NOMO-1 treated with dmso at 0.1 percent for 144 hours (cell line): ENCODE data around the gene BICRA.
"Not testable (repeated sequence)": the region's sequence is repeated elsewhere in the genome, so short reads cannot be mapped to it uniquely, and the experiment has no call there.

ENCODE experiments used
- DNase-seq: peaks from one replicate; lab custom pipeline; 2025; ENCODE audit not compliant: unreplicated experiment; lab: John Stamatoyannopoulos, UW

BICRA gene

DNA sequence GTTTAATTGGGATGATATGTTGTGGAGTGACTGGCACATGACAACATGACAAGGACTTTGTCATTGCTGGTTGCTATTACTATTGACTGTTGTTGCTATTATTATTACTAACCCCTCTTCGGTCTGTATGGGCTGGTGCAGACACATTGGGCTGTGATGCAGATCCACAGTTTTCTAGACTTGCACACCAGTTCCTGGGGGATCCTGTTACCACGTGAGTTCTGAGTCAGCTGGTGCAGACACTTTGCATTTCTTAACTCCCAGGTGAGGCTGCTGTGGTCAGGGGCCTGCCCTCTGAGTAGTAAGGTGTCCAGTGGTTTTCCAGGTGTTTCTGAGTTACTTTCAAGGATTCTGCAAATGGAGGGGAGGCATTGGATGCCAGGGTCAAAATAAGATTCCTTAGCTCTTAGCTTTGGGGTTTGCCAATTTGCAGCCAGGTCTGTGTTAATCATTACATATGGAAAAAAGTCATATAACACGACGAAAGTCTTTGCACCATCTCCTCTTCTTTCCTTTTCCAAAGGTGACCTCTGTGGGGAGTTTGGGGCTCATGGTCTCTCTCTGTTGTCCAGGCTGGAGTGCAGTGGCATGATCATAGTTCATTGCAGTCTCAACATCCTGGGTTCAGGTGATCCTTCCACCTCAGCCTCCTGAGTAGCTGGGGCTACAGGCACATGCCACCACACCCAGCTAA lies 19.3 kb downstream of the BICRA start:
- no peak for DNase-seq

GRCh38 chr19:47630594-47630993 lies 21.7 kb downstream of the BICRA start:
- DNase-seq = no peak

DNA sequence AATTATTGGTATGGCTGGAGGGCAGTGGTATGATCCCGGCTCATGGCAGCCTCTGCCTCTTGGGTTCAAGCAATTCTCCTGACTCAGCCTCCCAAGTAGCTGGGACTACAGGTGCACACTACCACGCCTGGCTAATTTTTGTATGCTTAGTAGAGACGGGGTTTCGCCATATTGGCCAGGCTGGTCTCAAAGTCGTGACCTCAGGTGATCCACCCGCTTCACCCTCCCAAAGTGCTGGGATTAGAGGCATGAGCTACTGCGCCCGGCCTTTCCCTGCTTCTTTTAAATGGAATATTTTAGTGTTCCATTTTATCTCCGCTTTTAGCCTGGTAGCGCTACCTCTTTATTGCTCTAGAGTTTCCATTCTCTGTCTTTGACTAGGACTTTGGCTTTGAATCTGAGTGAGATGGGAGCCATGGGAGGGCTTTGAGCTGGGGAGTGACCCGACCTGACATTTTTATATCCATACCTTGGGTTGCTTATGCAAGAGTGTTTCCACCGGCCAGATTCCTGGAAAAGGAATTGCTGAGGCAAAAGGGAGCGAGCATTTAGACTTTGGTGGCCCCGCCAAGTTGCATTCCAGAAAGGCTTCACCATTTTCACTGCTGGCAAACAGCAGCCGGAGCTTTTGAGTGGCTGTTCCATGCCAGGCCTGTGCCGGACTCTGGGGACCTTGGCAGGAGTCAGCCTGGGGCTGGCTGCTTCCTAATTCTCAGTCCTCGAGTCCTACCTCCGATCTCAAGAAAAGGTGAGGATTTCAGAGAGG lies 22.9 kb downstream of the BICRA start:
- no peak for DNase-seq

DNA sequence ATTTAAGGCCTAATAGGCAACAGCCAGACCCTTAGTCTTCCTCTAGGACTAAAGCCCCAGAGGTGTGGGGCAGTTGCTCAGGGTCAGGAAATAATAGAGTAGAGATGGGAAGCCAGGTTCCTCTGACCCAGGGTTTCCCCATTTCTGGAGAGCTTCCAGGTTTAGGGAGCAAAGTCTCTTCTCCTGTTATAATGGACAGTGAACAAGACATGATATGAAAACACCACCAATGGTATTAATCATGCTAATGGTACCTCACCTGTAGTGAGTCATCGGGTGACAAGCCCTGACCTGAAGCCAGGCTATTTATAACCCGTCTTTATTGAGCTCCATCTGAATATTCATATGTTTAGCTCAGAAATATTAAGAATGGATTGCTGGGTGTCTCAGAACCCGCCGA lies 24.6 kb downstream of the BICRA start:
- DNase-seq = no peak

DNA sequence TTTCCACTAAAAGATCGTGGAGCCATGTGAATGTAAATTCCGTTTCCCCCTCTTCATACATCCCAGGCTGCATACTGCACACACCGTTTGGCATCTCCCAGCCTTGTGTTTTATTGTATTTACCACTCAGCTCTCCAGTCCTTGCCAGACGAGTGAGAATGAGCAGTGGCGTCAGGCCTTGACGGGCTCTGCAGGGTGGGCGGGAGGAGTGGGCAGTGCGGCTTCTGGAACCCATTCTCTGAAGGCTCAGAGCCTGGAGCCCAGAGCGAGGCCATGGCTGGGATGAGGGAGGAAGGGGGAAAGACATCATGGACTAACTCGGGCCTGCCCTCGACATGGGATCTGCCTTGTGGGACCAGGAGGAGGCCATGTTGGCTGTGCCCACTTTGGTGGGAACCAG lies 25.1 kb downstream of the BICRA start:
- no peak for DNase-seq

DNA sequence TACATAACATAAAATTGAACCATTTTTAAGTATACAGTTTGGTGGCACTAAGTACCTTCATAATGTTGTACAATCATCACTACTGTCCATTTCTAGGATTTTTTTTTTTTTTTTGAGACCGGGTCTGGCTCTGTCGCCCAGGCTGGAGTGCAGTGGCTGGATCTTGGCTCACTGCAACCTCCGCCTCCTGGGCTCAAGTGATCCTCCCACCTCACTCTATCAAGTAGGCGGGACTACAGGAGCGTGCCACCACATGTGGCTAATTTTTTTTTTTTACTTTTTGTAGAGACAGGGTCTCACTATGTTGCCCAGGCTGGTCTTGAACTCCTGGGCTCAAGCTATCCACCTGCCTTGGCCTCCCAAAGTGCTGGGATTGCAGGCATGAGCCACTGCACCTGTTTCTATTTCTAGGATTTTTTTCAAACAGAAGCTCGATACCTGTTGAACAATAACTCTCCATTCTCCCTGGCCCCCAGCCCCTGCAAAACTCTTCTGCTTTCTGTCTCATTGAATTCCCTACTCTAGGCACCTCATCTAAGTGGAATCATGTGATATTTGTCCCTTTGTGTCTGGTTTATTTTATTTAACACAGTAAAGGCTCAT lies 26.3 kb downstream of the BICRA start:
- DNase-seq = not testable (repeated sequence)

DNA sequence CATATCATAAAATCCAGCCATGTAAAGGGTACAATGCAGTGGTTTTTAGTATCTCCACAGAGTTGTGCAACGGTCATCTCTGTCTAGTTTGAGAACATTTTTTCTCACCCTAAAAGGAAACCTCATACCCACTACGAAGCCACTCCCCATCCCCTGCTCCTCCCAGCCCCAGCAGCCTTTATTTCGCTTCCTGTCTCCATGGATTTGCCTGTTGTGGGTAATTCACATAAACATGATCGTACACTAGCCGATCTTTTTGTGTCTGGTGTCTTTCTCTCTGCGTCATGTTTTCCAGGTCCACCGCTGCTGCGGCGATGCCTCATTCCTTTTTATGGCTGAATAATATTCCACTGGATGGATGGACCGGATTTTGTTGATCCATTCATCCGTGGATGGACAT lies 28.6 kb downstream of the BICRA start:
- DNase-seq = no peak

- no peak for DNase-seq
Observed at GRCh38 chr19:47641891-47642485, 33.1 kb downstream of the BICRA start.

GRCh38 chr19:47643281-47643680 lies 34.3 kb downstream of the BICRA start:
- DNase-seq = no peak

- no peak for DNase-seq
Observed at GRCh38 chr19:47644199-47644598, 35.3 kb downstream of the BICRA start.

DNA sequence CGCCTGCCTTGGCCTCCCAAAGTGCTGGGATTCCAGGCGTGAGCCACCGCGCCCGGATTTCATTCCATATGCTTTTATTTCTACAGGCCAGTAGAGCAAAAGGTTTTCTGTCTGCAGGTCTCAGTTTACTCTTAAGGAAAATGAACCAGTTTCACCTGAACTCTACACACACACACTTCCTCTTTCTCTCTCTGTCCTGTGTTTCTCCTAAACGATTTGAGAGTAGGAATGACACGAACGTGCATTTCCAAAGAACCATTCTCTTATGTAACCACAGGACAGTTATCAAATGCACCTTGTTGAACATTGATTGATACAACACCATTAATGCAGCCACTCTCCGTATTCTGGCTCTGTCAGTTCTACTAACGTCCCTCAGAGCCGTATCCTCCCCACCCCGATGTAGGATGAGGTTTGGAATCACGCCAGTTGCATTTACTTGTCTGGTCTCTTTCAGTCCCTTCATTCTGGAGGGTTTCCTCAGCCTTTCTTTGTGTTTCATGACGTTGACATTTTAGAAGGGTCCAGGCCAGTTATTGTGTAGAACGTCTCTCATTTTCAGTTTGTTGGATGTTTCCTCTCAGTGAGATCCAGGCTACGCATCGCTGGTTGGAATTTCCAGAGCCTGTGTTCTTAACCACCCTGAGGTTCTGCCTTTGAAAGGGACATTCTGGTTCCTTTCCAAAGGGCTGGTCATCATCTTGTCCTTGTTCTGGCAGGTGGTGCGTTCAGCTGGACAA lies 36.0 kb downstream of the BICRA start:
- DNase-seq = no peak

DNA sequence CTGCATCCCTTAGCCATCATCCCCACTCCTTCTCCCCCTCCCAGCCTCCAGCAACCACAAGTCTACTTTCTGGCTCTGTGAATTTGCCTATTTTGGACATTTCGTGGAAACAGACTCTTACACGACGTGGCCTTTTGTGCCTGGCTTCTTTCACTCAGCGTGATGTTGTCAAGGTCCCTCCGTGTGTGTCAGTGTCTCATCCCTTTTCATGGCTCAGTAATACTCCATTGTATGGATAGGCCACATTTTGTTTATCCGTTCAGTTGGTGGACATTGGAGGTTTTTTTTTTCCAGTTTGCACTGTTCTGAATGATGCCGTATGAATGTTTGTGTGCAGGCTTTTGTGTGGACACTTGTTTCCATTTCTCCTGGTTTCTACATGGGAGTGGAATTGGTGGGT lies 38.0 kb downstream of the BICRA start:
- no peak for DNase-seq

DNA sequence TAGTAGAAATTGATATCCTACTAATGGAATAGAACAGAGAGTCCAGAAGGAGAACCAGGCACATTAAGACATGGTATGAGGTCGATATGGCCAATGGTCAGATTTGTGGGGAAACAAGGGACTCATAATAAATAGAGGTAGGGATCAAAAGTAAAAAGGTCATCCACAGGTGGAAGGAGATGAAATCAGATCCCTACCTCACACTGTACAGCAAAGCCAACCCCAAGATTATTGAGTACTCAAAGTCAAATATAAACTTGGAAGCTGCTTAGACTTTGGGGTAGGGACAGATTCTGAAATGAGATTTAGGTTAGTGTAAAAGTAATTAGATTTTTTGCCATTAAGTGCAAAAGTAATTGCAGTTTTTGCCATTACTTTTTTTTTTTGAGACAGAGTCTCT lies 40.7 kb downstream of the BICRA start:
- DNase-seq = no peak

GRCh38 chr19:47650700-47651099 lies 41.8 kb downstream of the BICRA start:
- DNase-seq = no peak

- no peak for DNase-seq
Observed at GRCh38 chr19:47651132-47651531, 42.2 kb downstream of the BICRA start.

DNA sequence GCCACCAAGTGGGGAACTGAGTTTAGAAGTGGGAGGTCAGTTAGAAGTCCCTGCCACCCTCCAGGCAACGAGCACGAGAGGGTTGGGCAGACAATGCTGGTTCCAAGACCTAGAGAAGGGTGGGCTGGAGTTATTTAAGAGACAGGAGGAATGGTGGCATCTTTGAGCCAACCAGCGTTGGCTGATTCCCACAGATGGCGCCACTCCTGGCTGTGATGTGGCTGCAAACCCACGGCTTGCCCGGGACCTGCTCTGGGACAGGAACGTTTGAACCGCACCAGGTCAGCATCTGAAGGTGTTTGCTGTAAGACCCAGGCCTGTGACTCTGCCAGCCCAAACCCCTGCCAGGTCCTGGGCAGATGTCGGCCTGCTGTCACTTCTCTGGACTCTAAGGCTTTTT lies 42.8 kb downstream of the BICRA start:
- DNase-seq = no peak

- DNase-seq = no peak
Observed at GRCh38 chr19:47652285-47652684, 43.4 kb downstream of the BICRA start.

- DNase-seq = no peak
Observed at GRCh38 chr19:47653856-47654255, 44.9 kb downstream of the BICRA start.

GRCh38 chr19:47657719-47658118 lies 48.8 kb downstream of the BICRA start:
- no peak for DNase-seq

GRCh38 chr19:47658431-47659348 lies 49.8 kb downstream of the BICRA start:
- DNase-seq = no peak
